Right lobe of liver (tissue), 4 donors: ENCODE measurements around the gene OSCAR.

Source experiments
- POLR2A ChIP-seq: fragments of 450-650 bp; IDR thresholded peaks from one replicate; pipeline ENCODE4 v1.6.1; 2017; ENCODE audit warnings: antibody characterized with exemption, mild to moderate bottlenecking
- TF ChIP-seq, protein P1 (sequence below), 4 donors: fragments of 200-600 bp in 3 of 4; fragments of 450-650 bp in 1 of 4; IDR thresholded peaks; one replicate each; pipeline versions ENCODE4 v1.5.1 to v1.8.0; 2016 to 2022; ENCODE audit warnings: antibody characterized with exemption in 4 of 4, mild to moderate bottlenecking in 2 of 4
- donor health status: DM: no; HTN: no; CAD: no.
- donor health status: DM: no; HTN: no; CAD: no.
- donor health status: DM: no; HTN: yes; CAD: no.

- TF ChIP-seq, protein P1, sequence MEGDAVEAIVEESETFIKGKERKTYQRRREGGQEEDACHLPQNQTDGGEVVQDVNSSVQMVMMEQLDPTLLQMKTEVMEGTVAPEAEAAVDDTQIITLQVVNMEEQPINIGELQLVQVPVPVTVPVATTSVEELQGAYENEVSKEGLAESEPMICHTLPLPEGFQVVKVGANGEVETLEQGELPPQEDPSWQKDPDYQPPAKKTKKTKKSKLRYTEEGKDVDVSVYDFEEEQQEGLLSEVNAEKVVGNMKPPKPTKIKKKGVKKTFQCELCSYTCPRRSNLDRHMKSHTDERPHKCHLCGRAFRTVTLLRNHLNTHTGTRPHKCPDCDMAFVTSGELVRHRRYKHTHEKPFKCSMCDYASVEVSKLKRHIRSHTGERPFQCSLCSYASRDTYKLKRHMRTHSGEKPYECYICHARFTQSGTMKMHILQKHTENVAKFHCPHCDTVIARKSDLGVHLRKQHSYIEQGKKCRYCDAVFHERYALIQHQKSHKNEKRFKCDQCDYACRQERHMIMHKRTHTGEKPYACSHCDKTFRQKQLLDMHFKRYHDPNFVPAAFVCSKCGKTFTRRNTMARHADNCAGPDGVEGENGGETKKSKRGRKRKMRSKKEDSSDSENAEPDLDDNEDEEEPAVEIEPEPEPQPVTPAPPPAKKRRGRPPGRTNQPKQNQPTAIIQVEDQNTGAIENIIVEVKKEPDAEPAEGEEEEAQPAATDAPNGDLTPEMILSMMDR (IDR thresholded peaks at IDR 0.05) = no peak
- no peak for TF ChIP-seq POLR2A
Measured at GRCh38 chr19:54147676-54148075, 47.1 kb upstream of the OSCAR start.
